ENCODE results near the gene DENND1A.

Gene DENND1A

DNA sequence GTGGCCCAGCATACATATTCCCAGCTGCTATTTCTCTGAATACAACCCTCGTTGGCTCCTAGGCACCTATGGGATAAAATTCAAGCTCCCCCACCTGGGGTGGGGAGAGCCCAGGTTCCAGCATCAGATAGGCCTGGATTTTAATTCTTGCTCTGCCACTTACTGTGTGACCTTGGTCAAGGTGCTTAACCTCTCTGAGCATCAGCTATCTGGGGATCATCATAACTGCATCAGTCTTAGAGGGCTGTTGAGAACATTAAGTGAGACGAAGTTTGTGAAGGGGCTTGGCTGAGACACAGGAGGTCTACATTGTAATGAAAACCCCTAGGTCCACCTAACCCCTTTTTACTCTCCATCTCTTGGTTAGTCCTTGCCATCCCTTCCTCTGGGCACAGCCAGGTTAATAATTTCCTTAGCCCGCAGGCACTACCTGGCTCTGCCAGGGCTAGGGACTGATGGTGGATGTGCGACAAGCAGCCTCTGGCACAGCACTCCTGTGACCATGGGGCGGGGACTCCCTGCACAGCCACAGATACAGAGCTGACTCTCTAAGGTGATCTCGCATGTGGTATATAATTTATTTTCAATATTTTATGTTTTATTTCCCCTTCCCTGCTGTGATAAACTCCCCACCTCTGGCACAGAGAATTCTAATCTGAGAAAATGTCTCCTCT is 505.2 kb downstream of the DENND1A start:
- H2AFZ ChIP-seq = no peak overlapping the region
- H3K9me3 ChIP-seq (ENCODE audit: control insufficient read depth, low read length) = no peaks in the 10 kb centered on the region
- no peak overlapping the region for H3K9ac ChIP-seq
- H3K4me3 ChIP-seq (ENCODE audit: low read depth, low read length) = no peak overlapping the region
- H3K4me1 ChIP-seq = no peaks in the 10 kb centered on the region
- no peaks in the 10 kb centered on the region for H3K27me3 ChIP-seq (ENCODE audit: control insufficient read depth, insufficient read depth, low read length)
- H3K79me2 ChIP-seq = no peaks in the 10 kb centered on the region
- no peak overlapping the region for H3K27ac ChIP-seq
- H3K36me3 ChIP-seq (ENCODE audit: control insufficient read depth, insufficient read depth, low read length) = no peaks in the 10 kb centered on the region
- no peak for TF ChIP-seq CTCF (IDR thresholded peaks at IDR 0.05)
- H3K4me2 ChIP-seq (ENCODE audit: low read length) = no peak overlapping the region

DNA sequence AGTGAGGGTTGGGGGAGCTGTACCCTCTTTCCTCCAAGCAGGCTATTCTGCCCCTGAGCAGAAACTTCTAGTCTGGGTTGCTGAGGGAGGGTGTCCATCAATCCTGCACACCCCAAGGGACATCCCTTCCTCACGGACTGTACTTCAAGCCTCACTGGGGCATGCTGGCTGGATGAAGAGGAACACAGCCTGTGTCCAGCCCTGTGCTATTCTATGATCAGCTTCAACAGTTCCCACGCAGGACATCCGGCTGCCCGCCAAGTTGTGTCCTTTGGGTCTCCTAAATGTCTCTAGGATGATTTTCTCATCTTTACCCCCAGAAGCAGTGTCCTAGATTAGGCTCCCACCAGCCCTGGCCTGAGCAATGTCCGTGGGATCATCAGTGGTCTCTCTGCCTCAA is 505.8 kb downstream of the DENND1A start:
- Histone ChIP-seq H3K27ac (no peak overlapping the region), H3K4me1 (no peaks in the 10 kb centered on the region), H3K4me3 (ENCODE audit: low read depth, low read length) (no peak overlapping the region), H3K27me3 (ENCODE audit: control insufficient read depth, insufficient read depth, low read length) (no peaks in the 10 kb centered on the region), H3K36me3 (ENCODE audit: control insufficient read depth, insufficient read depth, low read length) (no peaks in the 10 kb centered on the region), H2AFZ (no peak overlapping the region), H3K4me2 (ENCODE audit: low read length) (no peak overlapping the region), H3K9ac (no peak overlapping the region), H3K79me2 (no peaks in the 10 kb centered on the region), H3K9me3 (ENCODE audit: control insufficient read depth, low read length) (no peaks in the 10 kb centered on the region)
- no peak for TF ChIP-seq CTCF (IDR thresholded peaks at IDR 0.05)

DNA sequence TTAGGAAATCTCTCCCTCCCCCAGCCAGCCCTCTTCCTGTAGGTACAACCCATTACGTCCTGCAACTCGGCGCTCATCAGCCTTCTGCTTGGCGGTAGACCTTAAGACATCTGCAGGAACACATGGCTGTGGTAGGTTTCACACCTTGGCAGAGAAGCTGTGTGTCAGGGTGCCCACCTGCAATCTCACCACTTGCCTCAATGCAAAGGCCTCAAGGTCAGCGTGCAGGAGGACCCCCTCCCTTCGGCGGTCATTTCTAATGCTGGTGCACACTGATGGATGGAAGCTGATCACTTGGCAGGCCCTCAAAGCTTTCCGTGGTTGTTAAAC is 506.6 kb downstream of the DENND1A start:
- H3K27ac ChIP-seq = no peak overlapping the region

DNA sequence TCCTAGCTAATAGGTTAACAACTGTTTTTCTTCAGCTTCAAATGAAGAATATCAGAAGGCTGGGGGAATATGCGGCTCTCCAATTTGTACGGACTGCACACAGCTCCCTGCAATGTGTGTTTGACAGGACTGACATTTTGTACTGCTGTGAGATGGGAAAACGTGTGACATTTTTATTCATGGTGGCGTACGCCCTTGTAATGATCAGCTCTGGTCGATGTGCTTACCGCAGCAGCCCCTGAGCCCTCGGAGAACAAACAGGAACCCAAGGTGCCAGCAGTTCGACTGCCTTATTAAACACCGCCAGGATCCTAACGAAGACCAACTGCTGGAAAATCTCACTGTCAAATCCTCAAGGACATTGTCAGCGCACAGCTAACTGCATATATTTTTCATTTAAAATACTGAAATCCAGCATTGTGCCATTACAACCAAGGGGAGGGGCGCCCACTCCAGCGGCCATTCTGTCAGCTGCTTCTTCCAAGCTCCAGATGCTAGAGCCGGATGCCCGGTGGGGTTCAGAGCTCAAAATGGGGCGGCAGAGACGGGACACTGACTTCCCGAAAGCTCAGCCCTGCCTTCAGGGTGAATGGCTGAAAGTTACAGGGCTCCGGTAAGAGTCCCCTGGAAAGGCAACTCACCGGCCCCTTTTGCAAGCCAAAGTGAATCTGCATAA is 507.2 kb downstream of the DENND1A start:
- no peak overlapping the region for H3K9ac ChIP-seq
- H3K27ac ChIP-seq = no peak overlapping the region
- H3K27me3 ChIP-seq (ENCODE audit: control insufficient read depth, insufficient read depth, low read length) = no peaks in the 10 kb centered on the region
- no peaks in the 10 kb centered on the region for H3K4me1 ChIP-seq
- no peaks in the 10 kb centered on the region for H3K79me2 ChIP-seq
- TF ChIP-seq CTCF (IDR thresholded peaks at IDR 0.05) = no peak
- H3K4me2 ChIP-seq (ENCODE audit: low read length) = no peak overlapping the region
- no peak overlapping the region for H2AFZ ChIP-seq
- H3K36me3 ChIP-seq (ENCODE audit: control insufficient read depth, insufficient read depth, low read length) = no peaks in the 10 kb centered on the region
- H3K9me3 ChIP-seq (ENCODE audit: control insufficient read depth, low read length) = no peaks in the 10 kb centered on the region
- no peak overlapping the region for H3K4me3 ChIP-seq (ENCODE audit: low read depth, low read length)

More for the DNA sequence above, 506.6 kb downstream of the DENND1A start:
- Histone ChIP-seq H3K4me3 (ENCODE audit: low read depth, low read length) (no peak overlapping the region), H3K79me2 (no peaks in the 10 kb centered on the region), H3K27me3 (ENCODE audit: control insufficient read depth, insufficient read depth, low read length) (no peaks in the 10 kb centered on the region), H3K4me1 (no peaks in the 10 kb centered on the region), H3K9me3 (ENCODE audit: control insufficient read depth, low read length) (no peaks in the 10 kb centered on the region), H2AFZ (no peak overlapping the region), H3K4me2 (ENCODE audit: low read length) (no peak overlapping the region), H3K36me3 (ENCODE audit: control insufficient read depth, insufficient read depth, low read length) (no peaks in the 10 kb centered on the region), H3K9ac (no peak overlapping the region)
- TF ChIP-seq CTCF (IDR thresholded peaks at IDR 0.05) = no peak
